Measurements from ENCODE around the gene C6orf163. TPM values are rescaled to one million over a fixed set of nuclear protein-coding genes. Genes with fewer than 3 reads are reported as not detected.

C6orf163 gene
- total and polyA plus RNA-seq, 2 of the 13 experiments (the other 11 are each of a cell fraction or from before 2014, with no cell fraction given) = 0.62 to 1.8 TPM

DNA sequence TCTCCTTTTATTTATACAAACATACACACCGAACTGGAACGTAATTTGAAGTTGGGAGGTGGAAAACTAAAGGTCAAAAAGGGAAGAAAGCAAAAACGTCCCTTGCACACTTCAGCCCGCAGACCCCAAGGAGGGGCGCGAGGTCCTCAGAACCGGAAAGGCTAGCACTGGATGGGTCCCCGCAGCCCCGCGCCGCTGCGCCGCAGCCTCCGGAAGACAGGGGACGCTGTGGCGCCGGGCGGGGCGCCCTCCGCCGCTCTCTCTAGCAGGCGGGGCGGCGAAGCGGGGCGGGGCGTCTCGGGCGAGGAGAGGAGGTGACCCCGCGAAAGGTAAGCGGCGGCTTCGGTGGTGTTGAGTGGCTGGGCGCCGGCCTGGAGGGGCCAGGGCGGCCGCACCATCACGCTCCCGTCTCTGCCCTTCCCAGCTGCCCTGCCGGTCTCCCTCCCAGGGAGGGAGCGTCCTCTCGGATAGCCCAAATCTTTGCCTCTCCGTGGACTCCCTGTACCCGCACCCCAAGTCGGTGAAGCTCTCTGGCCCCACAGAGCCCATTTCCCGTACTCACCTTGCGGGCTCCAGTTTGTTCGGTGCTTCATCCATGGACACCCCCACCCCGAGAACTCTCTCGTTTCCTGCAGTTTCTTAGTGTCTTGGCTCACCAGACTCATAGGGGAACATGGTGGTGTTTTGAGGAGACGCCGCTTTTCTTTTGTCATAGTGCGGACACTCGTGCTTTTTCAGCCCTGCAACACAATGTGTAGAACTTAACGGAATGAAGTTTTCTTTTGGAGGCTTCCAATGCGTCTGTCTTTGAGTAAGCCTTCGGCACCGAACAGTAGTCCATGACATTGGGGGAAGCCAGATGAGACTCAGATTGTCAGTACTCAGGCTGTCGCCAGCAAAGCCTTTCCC, 22.1 kb upstream of the C6orf163 start, which contains the start of gene SMIM8 (continued):
- TF ChIP-seq PHB2 (IDR thresholded peaks at IDR 0.05; ENCODE audit: partially characterized antibody) = no peak
- no peak for TF ChIP-seq ZNF383 (CRISPR knock-in tag; IDR thresholded peaks at IDR 0.05; ENCODE audit: borderline replicate concordance)
- TF ChIP-seq, protein P1, sequence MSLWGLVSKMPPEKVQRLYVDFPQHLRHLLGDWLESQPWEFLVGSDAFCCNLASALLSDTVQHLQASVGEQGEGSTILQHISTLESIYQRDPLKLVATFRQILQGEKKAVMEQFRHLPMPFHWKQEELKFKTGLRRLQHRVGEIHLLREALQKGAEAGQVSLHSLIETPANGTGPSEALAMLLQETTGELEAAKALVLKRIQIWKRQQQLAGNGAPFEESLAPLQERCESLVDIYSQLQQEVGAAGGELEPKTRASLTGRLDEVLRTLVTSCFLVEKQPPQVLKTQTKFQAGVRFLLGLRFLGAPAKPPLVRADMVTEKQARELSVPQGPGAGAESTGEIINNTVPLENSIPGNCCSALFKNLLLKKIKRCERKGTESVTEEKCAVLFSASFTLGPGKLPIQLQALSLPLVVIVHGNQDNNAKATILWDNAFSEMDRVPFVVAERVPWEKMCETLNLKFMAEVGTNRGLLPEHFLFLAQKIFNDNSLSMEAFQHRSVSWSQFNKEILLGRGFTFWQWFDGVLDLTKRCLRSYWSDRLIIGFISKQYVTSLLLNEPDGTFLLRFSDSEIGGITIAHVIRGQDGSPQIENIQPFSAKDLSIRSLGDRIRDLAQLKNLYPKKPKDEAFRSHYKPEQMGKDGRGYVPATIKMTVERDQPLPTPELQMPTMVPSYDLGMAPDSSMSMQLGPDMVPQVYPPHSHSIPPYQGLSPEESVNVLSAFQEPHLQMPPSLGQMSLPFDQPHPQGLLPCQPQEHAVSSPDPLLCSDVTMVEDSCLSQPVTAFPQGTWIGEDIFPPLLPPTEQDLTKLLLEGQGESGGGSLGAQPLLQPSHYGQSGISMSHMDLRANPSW (CRISPR knock-in tag; IDR thresholded peaks at IDR 0.05; ENCODE audit: borderline replicate concordance) = no peak
- TF ChIP-seq ZNF772 (CRISPR knock-in tag; IDR thresholded peaks at IDR 0.05) = peak; percentile 95
- no peak for TF ChIP-seq ZNF879 (CRISPR knock-in tag; IDR thresholded peaks at IDR 0.05)
- peak; percentile 71; the same call in 1 of the 2 replicates for TF ChIP-seq ZNF724P (CRISPR knock-in tag; IDR thresholded peaks at IDR 0.05; ENCODE audit: borderline replicate concordance)
- TF ChIP-seq, protein P2, sequence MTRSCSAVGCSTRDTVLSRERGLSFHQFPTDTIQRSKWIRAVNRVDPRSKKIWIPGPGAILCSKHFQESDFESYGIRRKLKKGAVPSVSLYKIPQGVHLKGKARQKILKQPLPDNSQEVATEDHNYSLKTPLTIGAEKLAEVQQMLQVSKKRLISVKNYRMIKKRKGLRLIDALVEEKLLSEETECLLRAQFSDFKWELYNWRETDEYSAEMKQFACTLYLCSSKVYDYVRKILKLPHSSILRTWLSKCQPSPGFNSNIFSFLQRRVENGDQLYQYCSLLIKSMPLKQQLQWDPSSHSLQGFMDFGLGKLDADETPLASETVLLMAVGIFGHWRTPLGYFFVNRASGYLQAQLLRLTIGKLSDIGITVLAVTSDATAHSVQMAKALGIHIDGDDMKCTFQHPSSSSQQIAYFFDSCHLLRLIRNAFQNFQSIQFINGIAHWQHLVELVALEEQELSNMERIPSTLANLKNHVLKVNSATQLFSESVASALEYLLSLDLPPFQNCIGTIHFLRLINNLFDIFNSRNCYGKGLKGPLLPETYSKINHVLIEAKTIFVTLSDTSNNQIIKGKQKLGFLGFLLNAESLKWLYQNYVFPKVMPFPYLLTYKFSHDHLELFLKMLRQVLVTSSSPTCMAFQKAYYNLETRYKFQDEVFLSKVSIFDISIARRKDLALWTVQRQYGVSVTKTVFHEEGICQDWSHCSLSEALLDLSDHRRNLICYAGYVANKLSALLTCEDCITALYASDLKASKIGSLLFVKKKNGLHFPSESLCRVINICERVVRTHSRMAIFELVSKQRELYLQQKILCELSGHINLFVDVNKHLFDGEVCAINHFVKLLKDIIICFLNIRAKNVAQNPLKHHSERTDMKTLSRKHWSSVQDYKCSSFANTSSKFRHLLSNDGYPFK (CRISPR knock-in tag; IDR thresholded peaks at IDR 0.05; ENCODE audit: borderline replicate concordance) = peak; percentile 67; the same call in 1 of the 2 replicates
- TF ChIP-seq, protein P3, sequence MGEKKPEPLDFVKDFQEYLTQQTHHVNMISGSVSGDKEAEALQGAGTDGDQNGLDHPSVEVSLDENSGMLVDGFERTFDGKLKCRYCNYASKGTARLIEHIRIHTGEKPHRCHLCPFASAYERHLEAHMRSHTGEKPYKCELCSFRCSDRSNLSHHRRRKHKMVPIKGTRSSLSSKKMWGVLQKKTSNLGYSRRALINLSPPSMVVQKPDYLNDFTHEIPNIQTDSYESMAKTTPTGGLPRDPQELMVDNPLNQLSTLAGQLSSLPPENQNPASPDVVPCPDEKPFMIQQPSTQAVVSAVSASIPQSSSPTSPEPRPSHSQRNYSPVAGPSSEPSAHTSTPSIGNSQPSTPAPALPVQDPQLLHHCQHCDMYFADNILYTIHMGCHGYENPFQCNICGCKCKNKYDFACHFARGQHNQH (CRISPR knock-in tag; IDR thresholded peaks at IDR 0.05) = peak; percentile 79
- 0 out of 2 replicates have a peak, but pooled peaks have one; percentile 64 for TF ChIP-seq ZNF232 (CRISPR knock-in tag; IDR thresholded peaks at IDR 0.05; ENCODE audit: borderline replicate concordance)
- TF ChIP-seq, protein P4, sequence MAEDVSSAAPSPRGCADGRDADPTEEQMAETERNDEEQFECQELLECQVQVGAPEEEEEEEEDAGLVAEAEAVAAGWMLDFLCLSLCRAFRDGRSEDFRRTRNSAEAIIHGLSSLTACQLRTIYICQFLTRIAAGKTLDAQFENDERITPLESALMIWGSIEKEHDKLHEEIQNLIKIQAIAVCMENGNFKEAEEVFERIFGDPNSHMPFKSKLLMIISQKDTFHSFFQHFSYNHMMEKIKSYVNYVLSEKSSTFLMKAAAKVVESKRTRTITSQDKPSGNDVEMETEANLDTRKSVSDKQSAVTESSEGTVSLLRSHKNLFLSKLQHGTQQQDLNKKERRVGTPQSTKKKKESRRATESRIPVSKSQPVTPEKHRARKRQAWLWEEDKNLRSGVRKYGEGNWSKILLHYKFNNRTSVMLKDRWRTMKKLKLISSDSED (CRISPR knock-in tag; IDR thresholded peaks at IDR 0.05) = no peak
- TF ChIP-seq CCAR2 (optimal IDR thresholded peaks at IDR 0.05; ENCODE audit: low read depth, low read length) = peak; percentile 61
- TF ChIP-seq, protein P5, sequence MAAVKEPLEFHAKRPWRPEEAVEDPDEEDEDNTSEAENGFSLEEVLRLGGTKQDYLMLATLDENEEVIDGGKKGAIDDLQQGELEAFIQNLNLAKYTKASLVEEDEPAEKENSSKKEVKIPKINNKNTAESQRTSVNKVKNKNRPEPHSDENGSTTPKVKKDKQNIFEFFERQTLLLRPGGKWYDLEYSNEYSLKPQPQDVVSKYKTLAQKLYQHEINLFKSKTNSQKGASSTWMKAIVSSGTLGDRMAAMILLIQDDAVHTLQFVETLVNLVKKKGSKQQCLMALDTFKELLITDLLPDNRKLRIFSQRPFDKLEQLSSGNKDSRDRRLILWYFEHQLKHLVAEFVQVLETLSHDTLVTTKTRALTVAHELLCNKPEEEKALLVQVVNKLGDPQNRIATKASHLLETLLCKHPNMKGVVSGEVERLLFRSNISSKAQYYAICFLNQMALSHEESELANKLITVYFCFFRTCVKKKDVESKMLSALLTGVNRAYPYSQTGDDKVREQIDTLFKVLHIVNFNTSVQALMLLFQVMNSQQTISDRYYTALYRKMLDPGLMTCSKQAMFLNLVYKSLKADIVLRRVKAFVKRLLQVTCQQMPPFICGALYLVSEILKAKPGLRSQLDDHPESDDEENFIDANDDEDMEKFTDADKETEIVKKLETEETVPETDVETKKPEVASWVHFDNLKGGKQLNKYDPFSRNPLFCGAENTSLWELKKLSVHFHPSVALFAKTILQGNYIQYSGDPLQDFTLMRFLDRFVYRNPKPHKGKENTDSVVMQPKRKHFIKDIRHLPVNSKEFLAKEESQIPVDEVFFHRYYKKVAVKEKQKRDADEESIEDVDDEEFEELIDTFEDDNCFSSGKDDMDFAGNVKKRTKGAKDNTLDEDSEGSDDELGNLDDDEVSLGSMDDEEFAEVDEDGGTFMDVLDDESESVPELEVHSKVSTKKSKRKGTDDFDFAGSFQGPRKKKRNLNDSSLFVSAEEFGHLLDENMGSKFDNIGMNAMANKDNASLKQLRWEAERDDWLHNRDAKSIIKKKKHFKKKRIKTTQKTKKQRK (IDR thresholded peaks at IDR 0.05; ENCODE audit: low read length) = no peak
- TF ChIP-seq, protein P6, sequence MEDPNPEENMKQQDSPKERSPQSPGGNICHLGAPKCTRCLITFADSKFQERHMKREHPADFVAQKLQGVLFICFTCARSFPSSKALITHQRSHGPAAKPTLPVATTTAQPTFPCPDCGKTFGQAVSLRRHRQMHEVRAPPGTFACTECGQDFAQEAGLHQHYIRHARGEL (CRISPR knock-in tag; IDR thresholded peaks at IDR 0.05) = peak; percentile 57; the same call in 1 of the 2 replicates
